AG04450 (cell line): ENCODE data around the gene SPEN. TPM values are rescaled to one million over a fixed set of nuclear protein-coding genes. Genes with fewer than 3 reads are reported as not detected.

Source experiments
- CTCF ChIA-PET: fragments of 300-600, 350-600 bp; formaldehyde crosslinking; extraction: SDS; loops from one replicate; lab custom pipeline; 2022; ENCODE audit warnings: antibody characterized with exemption, inconsistent platforms; lab: Charles Lee
- POLR2A ChIA-PET: fragments of 350-600 bp; formaldehyde crosslinking; extraction: SDS; loops from one replicate; lab custom pipeline; 2021; ENCODE audit warnings: antibody characterized with exemption, inconsistent platforms; lab: Yijun Ruan, JAX
- DNase-seq: peaks from one replicate; pipeline ENCODE4 v3.0.0-alpha.2; 2011; ENCODE audit warnings: low read depth, low spot score
- H3K27ac ChIP-seq: one replicate; pipeline ENCODE4 v1.5.1; 2012; ENCODE audit warnings: low read depth, low read length, control low read depth
- H3K27me3 ChIP-seq: one replicate; pipeline ENCODE4 v1.6.0; 2012; ENCODE audit warnings: low read length; ENCODE audit not compliant: control insufficient read depth, insufficient read depth
- H3K4me3 ChIP-seq: 2 replicates; pipeline ENCODE4 v1.5.1; 2011; ENCODE audit warnings: mild to moderate bottlenecking, low read depth, low read length, control low read depth
- H3K9me3 ChIP-seq: 2 replicates; pipeline ENCODE4 v1.5.1; 2012; ENCODE audit warnings: low read length; ENCODE audit not compliant: control insufficient read depth, insufficient read depth
- polyA plus RNA-seq: library from polyadenylated mRNA; depleted of rRNA; stranded (reverse); fragments of >200 nt; gene quantifications from 2 replicates; pipeline ENCODE4 v1.2.3, GENCODE V29; 2011
- TF ChIP-seq, protein P1 (sequence below): IDR thresholded peaks from 2 replicates; pipeline ENCODE4 v1.5.1; 2011; ENCODE audit warnings: low read depth, low read length, control low read depth, inconsistent platforms

SPEN gene
- polyA plus RNA-seq, 1 experiment: 5.2 TPM

DNA sequence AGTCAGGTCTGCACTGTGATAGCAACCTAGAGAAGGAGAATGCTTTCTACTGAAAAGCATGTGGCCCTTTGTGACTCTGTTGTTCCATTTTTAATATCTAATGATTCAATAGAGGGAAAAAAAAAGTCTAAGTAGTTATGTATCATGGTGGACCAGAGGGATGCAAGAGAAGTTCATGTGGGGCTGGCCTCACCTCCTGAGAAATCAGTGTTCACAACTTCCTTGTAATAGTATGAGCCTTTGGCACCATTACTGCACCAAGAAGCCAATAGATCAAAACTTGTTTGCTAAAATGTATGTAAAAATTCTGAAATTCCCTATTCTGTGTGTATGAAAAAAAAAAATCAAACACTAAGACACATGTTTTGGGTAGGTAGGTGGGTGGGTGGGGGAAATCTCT, 123.4 kb downstream of the SPEN start:
- Histone ChIP-seq H3K27ac (no peak overlapping the region), H3K9me3 (peaks cover 12% of the 10 kb centered on the region), H3K4me3 (no peak overlapping the region), H3K27me3 (no peaks in the 10 kb centered on the region)
- TF ChIP-seq, protein P1, sequence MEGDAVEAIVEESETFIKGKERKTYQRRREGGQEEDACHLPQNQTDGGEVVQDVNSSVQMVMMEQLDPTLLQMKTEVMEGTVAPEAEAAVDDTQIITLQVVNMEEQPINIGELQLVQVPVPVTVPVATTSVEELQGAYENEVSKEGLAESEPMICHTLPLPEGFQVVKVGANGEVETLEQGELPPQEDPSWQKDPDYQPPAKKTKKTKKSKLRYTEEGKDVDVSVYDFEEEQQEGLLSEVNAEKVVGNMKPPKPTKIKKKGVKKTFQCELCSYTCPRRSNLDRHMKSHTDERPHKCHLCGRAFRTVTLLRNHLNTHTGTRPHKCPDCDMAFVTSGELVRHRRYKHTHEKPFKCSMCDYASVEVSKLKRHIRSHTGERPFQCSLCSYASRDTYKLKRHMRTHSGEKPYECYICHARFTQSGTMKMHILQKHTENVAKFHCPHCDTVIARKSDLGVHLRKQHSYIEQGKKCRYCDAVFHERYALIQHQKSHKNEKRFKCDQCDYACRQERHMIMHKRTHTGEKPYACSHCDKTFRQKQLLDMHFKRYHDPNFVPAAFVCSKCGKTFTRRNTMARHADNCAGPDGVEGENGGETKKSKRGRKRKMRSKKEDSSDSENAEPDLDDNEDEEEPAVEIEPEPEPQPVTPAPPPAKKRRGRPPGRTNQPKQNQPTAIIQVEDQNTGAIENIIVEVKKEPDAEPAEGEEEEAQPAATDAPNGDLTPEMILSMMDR: no peak
- CTCF ChIA-PET: no interaction called here
- DNase-seq: no peak
- POLR2A ChIA-PET: interaction anchor here (0.7 kb wide), 2 partner anchors 18 to 934 kb away, joined by 3 to 4 read pairs; no protein-coding TSS in a partner anchor

DNA sequence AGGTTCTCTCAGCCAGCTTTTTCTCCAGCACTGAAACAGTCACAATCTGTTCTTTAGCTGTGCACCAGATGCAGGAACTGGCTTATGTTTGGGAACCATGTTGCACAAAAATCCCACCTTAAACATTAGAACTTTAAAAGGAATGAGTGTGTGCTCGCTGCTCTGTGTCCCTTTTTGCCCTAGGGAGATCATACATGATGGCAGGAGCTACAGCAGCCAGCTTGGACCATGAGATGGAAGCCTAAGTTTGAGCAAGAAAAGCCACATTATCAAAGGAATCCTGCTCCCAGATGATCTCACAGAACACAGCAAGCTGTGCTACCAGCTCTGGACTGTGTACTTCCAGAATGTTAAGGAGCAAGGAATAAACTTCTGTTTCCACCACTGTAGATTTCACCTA, 124.9 kb downstream of the SPEN start:
- H3K4me3 ChIP-seq: no peak overlapping the region
- POLR2A ChIA-PET: no interaction called here
- H3K9me3 ChIP-seq: peaks cover 12% of the 10 kb centered on the region
- CTCF ChIA-PET: no interaction called here
- no peak for DNase-seq
- no peak overlapping the region for H3K27ac ChIP-seq
- no peaks in the 10 kb centered on the region for H3K27me3 ChIP-seq
- TF ChIP-seq, protein P1: no peak

DNA sequence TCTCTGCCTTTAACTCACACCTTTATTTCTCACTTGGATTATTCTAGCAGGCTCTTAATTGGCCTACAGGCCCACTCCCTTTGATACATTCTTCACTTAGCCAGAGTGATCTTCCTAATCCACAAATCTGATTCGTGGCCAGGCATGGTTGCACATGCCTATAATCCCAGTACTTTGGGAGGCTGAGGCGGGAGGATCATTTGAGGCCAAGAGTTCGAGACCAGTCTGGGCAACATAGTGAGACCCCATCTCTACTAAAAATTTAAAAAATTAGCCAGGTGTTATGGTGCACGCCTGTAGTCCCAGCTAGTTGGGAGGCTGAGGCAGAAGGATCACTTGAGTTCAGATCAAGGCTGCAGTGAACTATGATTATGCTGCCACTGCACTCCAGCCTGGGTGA, 126.3 kb downstream of the SPEN start:
- Histone ChIP-seq H3K27me3 (no peaks in the 10 kb centered on the region), H3K27ac (no peak overlapping the region), H3K9me3 (peaks cover 10% of the 10 kb centered on the region), H3K4me3 (no peak overlapping the region)
- TF ChIP-seq, protein P1: no peak
- no peak for DNase-seq
- ChIA-PET POLR2A (no interaction called here), CTCF (no interaction called here)

DNA sequence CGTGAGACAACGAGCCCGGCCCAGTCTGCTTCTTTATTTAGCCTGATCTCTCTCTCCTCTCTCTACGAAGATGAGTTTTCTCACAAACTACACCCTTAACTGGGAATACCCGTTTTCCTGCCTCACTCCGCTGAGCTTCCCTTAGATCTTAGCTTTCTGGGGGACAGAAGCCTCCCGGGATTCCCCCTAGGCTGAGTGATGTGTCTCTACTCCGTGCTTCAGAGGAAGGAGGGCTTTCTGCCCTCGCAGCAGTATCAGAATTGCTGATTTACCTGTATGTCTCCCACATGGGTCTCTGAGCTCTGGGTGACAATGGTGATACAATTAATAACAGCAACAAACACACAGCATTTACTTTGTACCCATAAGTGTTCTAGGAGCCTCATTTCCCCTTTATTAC, 127.3 kb downstream of the SPEN start:
- CTCF ChIA-PET: interaction anchor here (0.6 to 0.9 kb wide), 5 partner anchors 8 to 160 kb away, joined by 3 to 5 read pairs (median 3); no protein-coding TSS in a partner anchor
- no peak for DNase-seq
- POLR2A ChIA-PET: interaction anchor here (0.7 to 1.5 kb wide), 3 partner anchors 126 to 174 kb away, joined by 3 to 5 read pairs (median 3); partner anchors contain the start of gene SPEN
- H3K27me3 ChIP-seq: peaks cover 2% of the 10 kb centered on the region
- peak overlapping the region; percentile 76 for H3K4me3 ChIP-seq
- H3K27ac ChIP-seq: no peak overlapping the region
- TF ChIP-seq, protein P1: no peak
- H3K9me3 ChIP-seq: no peaks in the 10 kb centered on the region; the same call in 1 of the 2 replicates

DNA sequence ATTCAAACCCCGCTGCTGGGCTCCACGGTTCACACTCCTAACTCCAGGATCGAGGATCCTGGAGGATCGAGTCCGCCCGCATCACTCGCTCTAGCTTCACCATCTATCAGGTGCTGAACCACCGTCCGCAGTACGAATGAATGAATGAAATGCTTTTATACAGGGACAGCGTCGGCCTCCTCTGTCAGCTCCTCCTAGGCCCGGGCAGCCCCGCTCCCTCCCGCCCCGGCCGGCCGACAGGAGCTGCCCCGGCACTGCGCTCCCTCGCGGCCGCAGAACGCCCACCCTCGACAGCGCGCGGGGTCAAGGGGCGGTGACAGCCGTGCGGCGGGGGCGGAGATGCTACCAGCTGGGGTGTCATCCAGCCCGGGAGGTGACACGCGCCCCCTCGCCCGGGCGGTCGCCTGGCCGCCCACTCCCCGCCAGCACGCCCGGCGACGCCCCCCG, 127.9 kb downstream of the SPEN start:
- Histone ChIP-seq H3K27ac (no peak overlapping the region), H3K4me3 (peak overlapping the region; percentile 76), H3K27me3 (peaks cover 2% of the 10 kb centered on the region), H3K9me3 (no peaks in the 10 kb centered on the region; the same call in 1 of the 2 replicates)
- no peak for DNase-seq
- ChIA-PET POLR2A (interaction anchor here (0.7 to 1.5 kb wide), 3 partner anchors 126 to 174 kb away, joined by 3 to 5 read pairs (median 3); partner anchors contain the start of gene SPEN), CTCF (interaction anchor here (0.6 to 1.7 kb wide), 7 partner anchors 9 to 183 kb away, joined by 3 to 8 read pairs (median 3); no protein-coding TSS in a partner anchor)
- TF ChIP-seq, protein P1: no peak
